Heart left ventricle (tissue), 13 donors: Measurements from ENCODE around the gene SUGP1.

Source experiments
- CTCF ChIP-seq, 12 donors: fragments of 200-600 bp; sonication (generic) in 4 of 12; IDR thresholded peaks; one replicate each; pipeline versions ENCODE4 v1.5.0 to v1.8.0; 2018 to 2022; ENCODE audit warnings: antibody characterized with exemption in 12 of 12, mild to moderate bottlenecking in 5 of 12
- POLR2A ChIP-seq, 2 donors: fragments of 450-650 bp; IDR thresholded peaks; one replicate each; pipeline ENCODE4 v1.6.1; 2017; ENCODE audit warnings: antibody characterized with exemption in 2 of 2, mild to moderate bottlenecking in 2 of 2, moderate library complexity in 2 of 2
- donor health status: ischemic (EF 13 %, LVEDD 7.1; RV severe dilation, severe dysfunction).
- donor health status: DM: no; HTN: yes; CAD: no.
- donor health status: DM: no; HTN: no; CAD: no.
- donor health status: ischemic (EF 25% LVEDD 6.9; RV normal size, moderate dysfunction).
- donor health status: ischemic (EF 25% LVEDD 5.7; RV mildly dilated, moderate dysfunction).
- donor health status: ischemic (EF 35%, LVEDD 5.7; RV mildly dilated, moderate dysfunction).
- donor health status: nonischemic (EF 11% LVEDD 7.7; RV severe dilation, severe dysfunction).
- donor health status: DM: yes; HTN: yes; CAD: no.
- donor health status: PGD.
- donor health status: ischemic (EF 29% LVEDD 5.4; RV normal size, mild dysfunction).
- donor health status: nonischemic (EF 23%, LVEDD 6.1; RV moderate dilation, normal function).

GRCh38 chr19:19319732-19320360, 463 bp downstream of the SUGP1 start:
- TF ChIP-seq CTCF (IDR thresholded peaks at IDR 0.05), result no peak
- no peak for TF ChIP-seq POLR2A (IDR thresholded peaks at IDR 0.05)
